ENCODE results near the gene DECR2.

The DECR2 gene

DNA sequence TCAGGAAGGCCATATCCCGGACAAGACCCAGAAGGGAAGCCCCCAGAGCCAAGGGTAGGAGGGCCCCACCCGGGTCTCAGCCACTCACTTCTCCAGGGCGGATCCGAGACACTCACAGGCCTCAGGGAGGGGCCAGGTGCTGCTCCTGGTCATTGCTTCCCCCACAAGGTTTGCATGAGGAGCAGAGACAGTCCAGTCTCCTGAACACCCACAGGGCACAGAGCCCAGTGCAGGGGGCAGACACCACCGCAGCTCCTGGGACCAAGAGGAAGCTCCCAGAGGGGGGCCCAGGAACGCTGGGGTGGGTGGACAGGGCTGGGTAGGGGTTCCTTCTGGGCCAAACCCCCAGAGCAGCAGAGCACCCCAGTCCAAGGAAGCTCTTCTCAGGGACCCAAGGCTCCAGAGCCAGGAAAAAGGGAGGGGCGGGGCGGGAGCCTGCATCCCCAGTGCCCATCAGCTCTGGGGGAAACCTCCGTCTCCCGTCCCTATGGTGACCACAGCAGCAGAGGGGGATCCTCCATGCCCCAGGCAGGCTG, 30.6 kb upstream of the DECR2 start:
- no peaks in the 10 kb centered on the region for H3K36me3 ChIP-seq (ENCODE audit: control insufficient read depth, insufficient read depth, low read length)
- peak overlapping the region; percentile 65 for H2AFZ ChIP-seq
- H3K27me3 ChIP-seq (ENCODE audit: control insufficient read depth, insufficient read depth, low read length): no peaks in the 10 kb centered on the region
- H3K4me1 ChIP-seq: peaks cover 9% of the 10 kb centered on the region
- TF ChIP-seq, protein P1, sequence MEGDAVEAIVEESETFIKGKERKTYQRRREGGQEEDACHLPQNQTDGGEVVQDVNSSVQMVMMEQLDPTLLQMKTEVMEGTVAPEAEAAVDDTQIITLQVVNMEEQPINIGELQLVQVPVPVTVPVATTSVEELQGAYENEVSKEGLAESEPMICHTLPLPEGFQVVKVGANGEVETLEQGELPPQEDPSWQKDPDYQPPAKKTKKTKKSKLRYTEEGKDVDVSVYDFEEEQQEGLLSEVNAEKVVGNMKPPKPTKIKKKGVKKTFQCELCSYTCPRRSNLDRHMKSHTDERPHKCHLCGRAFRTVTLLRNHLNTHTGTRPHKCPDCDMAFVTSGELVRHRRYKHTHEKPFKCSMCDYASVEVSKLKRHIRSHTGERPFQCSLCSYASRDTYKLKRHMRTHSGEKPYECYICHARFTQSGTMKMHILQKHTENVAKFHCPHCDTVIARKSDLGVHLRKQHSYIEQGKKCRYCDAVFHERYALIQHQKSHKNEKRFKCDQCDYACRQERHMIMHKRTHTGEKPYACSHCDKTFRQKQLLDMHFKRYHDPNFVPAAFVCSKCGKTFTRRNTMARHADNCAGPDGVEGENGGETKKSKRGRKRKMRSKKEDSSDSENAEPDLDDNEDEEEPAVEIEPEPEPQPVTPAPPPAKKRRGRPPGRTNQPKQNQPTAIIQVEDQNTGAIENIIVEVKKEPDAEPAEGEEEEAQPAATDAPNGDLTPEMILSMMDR (IDR thresholded peaks at IDR 0.05): no peak
- peak overlapping the region; percentile 50 for H3K4me2 ChIP-seq (ENCODE audit: low read length)
- H3K9ac ChIP-seq: no peak overlapping the region
- peak overlapping the region; percentile 42 for H3K27ac ChIP-seq
- H3K9me3 ChIP-seq (ENCODE audit: control insufficient read depth, low read length): no peaks in the 10 kb centered on the region
- H3K79me2 ChIP-seq: no peaks in the 10 kb centered on the region
- peak overlapping the region; percentile 26 for H3K4me3 ChIP-seq (ENCODE audit: low read depth, low read length)

DNA sequence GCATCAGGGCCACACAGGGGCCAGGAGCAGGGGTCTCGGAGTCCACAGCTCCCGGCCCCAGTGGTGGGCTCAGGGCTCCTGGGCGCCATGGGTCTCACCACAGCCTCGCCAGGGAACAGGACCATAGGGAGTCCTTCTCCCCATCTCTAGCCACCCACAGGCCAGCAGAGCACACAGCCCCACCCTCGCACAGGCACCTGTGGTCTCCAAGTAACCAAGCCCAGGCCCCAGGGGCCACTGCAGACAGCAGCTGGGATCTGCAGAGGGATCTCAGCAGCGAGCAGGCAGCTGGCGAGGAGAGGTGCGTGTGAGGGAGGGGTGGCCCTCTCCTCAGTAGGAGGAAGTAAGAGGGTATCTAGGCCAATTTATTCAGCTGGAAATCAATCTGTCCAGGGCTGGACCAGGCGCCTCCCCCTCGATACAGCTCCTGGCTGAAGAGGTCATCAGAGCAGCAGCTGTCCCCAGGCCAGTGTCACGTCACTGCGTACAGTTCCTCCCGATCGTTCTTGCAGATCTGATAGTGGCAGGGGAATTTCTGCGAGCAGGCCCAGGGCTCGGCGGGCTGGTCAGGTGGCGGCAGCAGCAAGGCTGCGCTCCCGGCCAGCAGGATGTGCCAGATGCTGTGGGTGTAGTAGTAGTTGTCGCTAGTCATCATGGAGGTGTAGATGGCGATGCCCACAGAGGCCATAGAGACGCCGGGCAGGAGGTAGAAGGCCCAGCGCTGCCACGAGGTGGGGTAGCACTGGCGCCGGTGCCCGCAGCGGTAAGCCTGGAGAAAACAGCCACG, 30.0 kb upstream of the DECR2 start:
- no peak overlapping the region for H3K9ac ChIP-seq
- H3K27ac ChIP-seq: no peak overlapping the region
- H2AFZ ChIP-seq: no peak overlapping the region
- H3K79me2 ChIP-seq: no peaks in the 10 kb centered on the region
- H3K36me3 ChIP-seq (ENCODE audit: control insufficient read depth, insufficient read depth, low read length): no peaks in the 10 kb centered on the region
- no peaks in the 10 kb centered on the region for H3K27me3 ChIP-seq (ENCODE audit: control insufficient read depth, insufficient read depth, low read length)
- no peak overlapping the region for H3K4me3 ChIP-seq (ENCODE audit: low read depth, low read length)
- no peaks in the 10 kb centered on the region for H3K9me3 ChIP-seq (ENCODE audit: control insufficient read depth, low read length)
- peaks cover 9% of the 10 kb centered on the region for H3K4me1 ChIP-seq
- TF ChIP-seq, protein P1 (IDR thresholded peaks at IDR 0.05): no peak
- no peak overlapping the region for H3K4me2 ChIP-seq (ENCODE audit: low read length)

DNA sequence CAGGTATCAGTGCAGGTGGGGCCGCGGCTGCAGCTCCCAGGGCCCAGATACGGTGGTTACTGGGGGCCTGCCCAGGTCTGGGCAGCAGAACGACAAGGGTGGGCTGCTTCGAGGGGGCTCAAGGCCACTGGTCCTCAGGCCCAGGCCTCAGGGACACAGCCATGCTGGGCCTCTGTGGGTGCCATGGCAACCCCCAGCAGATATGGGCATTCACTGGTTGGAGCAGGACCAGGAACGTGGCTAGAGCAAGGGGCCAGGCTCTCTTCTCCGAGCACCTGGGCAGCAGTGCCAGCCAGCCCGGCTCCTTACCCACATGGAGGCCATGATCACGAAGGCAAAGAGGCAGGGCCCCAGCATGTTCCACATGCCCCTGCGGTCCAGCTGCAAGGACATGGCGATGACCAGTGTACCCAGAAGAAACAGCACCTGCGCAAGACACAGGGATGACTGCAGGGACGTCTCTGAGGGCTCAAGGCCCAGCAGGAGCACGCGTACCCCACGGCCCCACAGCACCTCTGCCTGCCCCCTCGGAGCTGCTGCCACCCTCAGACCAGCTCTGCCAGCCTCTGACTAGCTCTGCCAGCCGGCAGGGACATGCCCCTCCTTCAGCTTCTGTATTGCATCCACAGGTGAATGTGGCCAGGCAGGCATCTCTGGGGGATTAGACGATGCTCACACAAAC, 29.2 kb upstream of the DECR2 start:
- Histone ChIP-seq H3K27ac (no peak overlapping the region), H2AFZ (no peak overlapping the region), H3K9ac (no peak overlapping the region), H3K79me2 (no peaks in the 10 kb centered on the region), H3K4me2 (ENCODE audit: low read length) (no peak overlapping the region), H3K4me3 (ENCODE audit: low read depth, low read length) (no peak overlapping the region), H3K4me1 (peaks cover 9% of the 10 kb centered on the region), H3K27me3 (ENCODE audit: control insufficient read depth, insufficient read depth, low read length) (no peaks in the 10 kb centered on the region), H3K9me3 (ENCODE audit: control insufficient read depth, low read length) (no peaks in the 10 kb centered on the region), H3K36me3 (ENCODE audit: control insufficient read depth, insufficient read depth, low read length) (no peaks in the 10 kb centered on the region)
- TF ChIP-seq, protein P1 (IDR thresholded peaks at IDR 0.05): no peak

DNA sequence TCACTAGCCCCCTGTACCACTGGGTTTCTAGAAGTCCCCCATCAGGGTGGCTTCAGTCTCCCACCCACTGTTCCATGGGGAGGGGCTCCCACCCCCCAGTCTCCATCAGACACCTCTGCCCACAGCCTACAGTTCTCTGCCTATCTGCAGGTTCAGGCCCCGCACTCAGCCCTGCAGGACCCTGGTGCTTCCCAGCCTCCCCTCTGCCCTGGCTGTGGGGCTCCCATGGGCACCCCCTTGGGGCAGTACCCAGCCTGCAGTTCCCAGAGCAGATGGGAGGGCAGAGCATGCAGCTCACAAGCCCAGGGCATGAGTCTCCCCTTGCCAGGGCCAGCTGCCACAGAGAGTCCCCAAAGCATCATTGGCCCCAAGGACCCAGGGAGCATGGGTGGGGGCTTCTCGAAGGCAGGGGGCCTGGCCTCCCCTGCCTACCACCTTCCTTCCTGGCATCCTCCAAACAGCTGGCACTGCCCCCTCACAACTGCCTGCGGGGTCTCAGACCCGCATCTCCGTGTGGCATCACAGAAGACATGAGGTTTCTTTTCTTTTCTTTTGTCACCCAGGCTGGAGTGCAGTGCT, 28.6 kb upstream of the DECR2 start:
- no peak overlapping the region for H3K4me3 ChIP-seq (ENCODE audit: low read depth, low read length)
- H3K27me3 ChIP-seq (ENCODE audit: control insufficient read depth, insufficient read depth, low read length): no peaks in the 10 kb centered on the region
- no peaks in the 10 kb centered on the region for H3K79me2 ChIP-seq
- H3K4me2 ChIP-seq (ENCODE audit: low read length): no peak overlapping the region
- no peaks in the 10 kb centered on the region for H3K36me3 ChIP-seq (ENCODE audit: control insufficient read depth, insufficient read depth, low read length)
- TF ChIP-seq, protein P1 (IDR thresholded peaks at IDR 0.05): no peak
- H2AFZ ChIP-seq: no peak overlapping the region
- no peak overlapping the region for H3K9ac ChIP-seq
- no peak overlapping the region for H3K27ac ChIP-seq
- H3K9me3 ChIP-seq (ENCODE audit: control insufficient read depth, low read length): no peaks in the 10 kb centered on the region
- peaks cover 9% of the 10 kb centered on the region for H3K4me1 ChIP-seq
